SU-DHL-6 (cell line): ENCODE results near the gene SLC35E2B.

Experiments used
- H2AFZ ChIP-seq: fragments of 200-600 bp; sonication (generic); 2 replicates; pipeline ENCODE4 v1.6.1; 2014; ENCODE audit warnings: low read depth, mild to moderate bottlenecking, moderate library complexity, mixed read lengths, antibody characterized with exemption, low read length; ENCODE audit not compliant: severe bottlenecking
- H3F3A ChIP-seq: fragments of 200-600 bp; shearing (Covaris generic); 2 replicates; pipeline ENCODE4 v1.6.0; 2016; ENCODE audit warnings: antibody characterized with exemption, mild to moderate bottlenecking; ENCODE audit not compliant: insufficient read depth
- H3K27ac ChIP-seq: fragments of 200-600 bp; sonication (generic); 2 replicates; pipeline ENCODE4 v1.5.1; 2016; ENCODE audit warnings: low read depth, mild to moderate bottlenecking, low read length, moderate library complexity, mixed read lengths
- H3K27me3 ChIP-seq: fragments of 200-600 bp; sonication (generic), shearing (Covaris generic); 2 replicates; pipeline ENCODE4 v1.6.0; 2014; ENCODE audit warnings: mild to moderate bottlenecking, low read length
- H3K36me3 ChIP-seq: fragments of 200-600 bp; sonication (generic); 2 replicates; pipeline ENCODE4 v1.6.1; 2014; ENCODE audit warnings: mild to moderate bottlenecking, low read length, mixed read lengths
- H3K4me2 ChIP-seq: fragments of 300-600, 200-600 bp; shearing (Covaris generic), sonication (generic); 2 replicates; pipeline ENCODE4 v1.6.0; 2014; ENCODE audit warnings: low read length, low read depth, mild to moderate bottlenecking; ENCODE audit not compliant: poor library complexity, severe bottlenecking
- H3K4me3 ChIP-seq: fragments of 200-600 bp; sonication (generic); 2 replicates; pipeline ENCODE4 v1.5.1; 2014; ENCODE audit warnings: antibody characterized with exemption, low read length, mild to moderate bottlenecking, mixed read lengths; ENCODE audit not compliant: insufficient read depth, poor library complexity, severe bottlenecking
- H3K79me2 ChIP-seq: fragments of 200-600 bp; sonication (generic); 2 replicates; pipeline ENCODE4 v1.6.1; 2014; ENCODE audit warnings: mild to moderate bottlenecking, low read length, moderate library complexity; ENCODE audit not compliant: insufficient read depth
- H3K9ac ChIP-seq: fragments of 200-600 bp; sonication (generic); 2 replicates; pipeline ENCODE4 v1.7.0; 2014; ENCODE audit warnings: mild to moderate bottlenecking, low read length
- H3K9me2 ChIP-seq: fragments of 200-600 bp; sonication (generic); replicated peaks from 2 replicates; pipeline ENCODE4 v1.6.1; 2014; ENCODE audit warnings: low read length; ENCODE audit not compliant: insufficient read depth
- H3K9me3 ChIP-seq: fragments of 200-600 bp; sonication (generic); 2 replicates; pipeline ENCODE4 v1.6.1; 2014; ENCODE audit warnings: low read length, mixed read lengths; ENCODE audit not compliant: insufficient read depth
- H4K20me1 ChIP-seq: fragments of 200-600 bp; sonication (generic); 2 replicates; pipeline ENCODE4 v1.6.1; 2014; ENCODE audit warnings: low read depth, mild to moderate bottlenecking, antibody characterized with exemption, low read length, moderate library complexity, mixed read lengths
- CTCF ChIP-seq: fragments of 200-600 bp; sonication (generic); IDR thresholded peaks from one replicate; pipeline ENCODE4 v1.5.1; 2017; ENCODE audit warnings: antibody characterized with exemption, mild to moderate bottlenecking, low read length, moderate library complexity; ENCODE audit not compliant: insufficient read depth, poor library complexity, severe bottlenecking
- EZH2phosphoT487 ChIP-seq: fragments of 200-600 bp; sonication (generic), shearing (Covaris generic); conservative IDR thresholded peaks from 2 replicates; pipeline ENCODE4 v1.6.1; 2018; ENCODE audit warnings: mild to moderate bottlenecking, antibody characterized with exemption, low read length, moderate library complexity, mixed read lengths

SLC35E2B gene

GRCh38 chr1:1630965-1631781 is 61.4 kb downstream of the SLC35E2B start:
- H3K4me3 ChIP-seq = no peak overlapping the region

GRCh38 chr1:1630191-1630964 is 62.2 kb downstream of the SLC35E2B start:
- H3K79me2 ChIP-seq = no peaks in the 10 kb centered on the region
- no peaks in the 10 kb centered on the region for H4K20me1 ChIP-seq
- H3K4me3 ChIP-seq = peak overlapping the region; percentile 51
- H3K27ac ChIP-seq = peak overlapping the region; percentile 67
- H3K4me2 ChIP-seq = peak overlapping the region; percentile 79
- no peaks in the 10 kb centered on the region for H3K9me2 ChIP-seq
- no peaks in the 10 kb centered on the region for H3F3A ChIP-seq
- no peaks in the 10 kb centered on the region for H3K27me3 ChIP-seq
- H2AFZ ChIP-seq = peak overlapping the region; percentile 87
- TF ChIP-seq CTCF = no peak
- TF ChIP-seq EZH2phosphoT487 = no peak
- H3K9ac ChIP-seq = peak overlapping the region; percentile 58
- H3K36me3 ChIP-seq = no peaks in the 10 kb centered on the region
- no peaks in the 10 kb centered on the region for H3K9me3 ChIP-seq

More at GRCh38 chr1:1630965-1631781, 61.4 kb downstream of the SLC35E2B start:
- peak overlapping the region; percentile 58 for H3K9ac ChIP-seq
- no peak for TF ChIP-seq EZH2phosphoT487
- H3K9me3 ChIP-seq = no peaks in the 10 kb centered on the region
- H3K79me2 ChIP-seq = no peaks in the 10 kb centered on the region
- H3K27me3 ChIP-seq = no peaks in the 10 kb centered on the region
- no peaks in the 10 kb centered on the region for H3F3A ChIP-seq
- H3K36me3 ChIP-seq = no peaks in the 10 kb centered on the region
- H3K9me2 ChIP-seq = no peaks in the 10 kb centered on the region
- H2AFZ ChIP-seq = no peak overlapping the region
- no peaks in the 10 kb centered on the region for H4K20me1 ChIP-seq
- no peak overlapping the region for H3K27ac ChIP-seq
- peak overlapping the region; percentile 79 for H3K4me2 ChIP-seq

- no peaks in the 10 kb centered on the region for H3K9me3 ChIP-seq
- H3K79me2 ChIP-seq = no peaks in the 10 kb centered on the region
- H3K4me2 ChIP-seq = peak overlapping the region; percentile 79
- peak overlapping the region; percentile 66 for H2AFZ ChIP-seq
- peak overlapping the region; percentile 67 for H3K27ac ChIP-seq
- H3K9ac ChIP-seq = peak overlapping the region; percentile 61
- no peaks in the 10 kb centered on the region for H3K36me3 ChIP-seq
- TF ChIP-seq CTCF (no peak), EZH2phosphoT487 (no peak)
- no peaks in the 10 kb centered on the region for H3K9me2 ChIP-seq
- no peaks in the 10 kb centered on the region for H3F3A ChIP-seq
- no peaks in the 10 kb centered on the region for H3K27me3 ChIP-seq
- peak overlapping the region; percentile 48 for H3K4me3 ChIP-seq
- no peaks in the 10 kb centered on the region for H4K20me1 ChIP-seq
These were observed 63.0 kb downstream of the SLC35E2B start for GRCh38 chr1:1629430-1630190.
